Upper lobe of left lung (tissue), 4 donors: ENCODE results near the gene FAM216B.

Source experiments
- EP300 ChIP-seq, 4 donors: sonication (generic); formaldehyde crosslinking; IDR thresholded peaks; one replicate each; pipeline ENCODE4 v1.5.1; 2017; ENCODE audit warnings: antibody characterized with exemption in 4 of 4, control low read depth in 2 of 4
- POLR2A ChIP-seq, 4 donors: fragments of 450-650 bp; IDR thresholded peaks; one replicate each; pipeline ENCODE4 v1.5.1; 2016 to 2017; ENCODE audit warnings: antibody characterized with exemption in 4 of 4, mild to moderate bottlenecking in 2 of 4
- TF ChIP-seq, protein P1 (sequence below), 6 experiments: fragments of 450-650 bp in 4 of 6; fragments of 200-600 bp in 2 of 6; sonication (generic) in 2 of 6; IDR thresholded peaks; one replicate each; pipeline ENCODE4 v1.5.1; 2016 to 2019; ENCODE audit warnings: antibody characterized with exemption in 6 of 6

DNA sequence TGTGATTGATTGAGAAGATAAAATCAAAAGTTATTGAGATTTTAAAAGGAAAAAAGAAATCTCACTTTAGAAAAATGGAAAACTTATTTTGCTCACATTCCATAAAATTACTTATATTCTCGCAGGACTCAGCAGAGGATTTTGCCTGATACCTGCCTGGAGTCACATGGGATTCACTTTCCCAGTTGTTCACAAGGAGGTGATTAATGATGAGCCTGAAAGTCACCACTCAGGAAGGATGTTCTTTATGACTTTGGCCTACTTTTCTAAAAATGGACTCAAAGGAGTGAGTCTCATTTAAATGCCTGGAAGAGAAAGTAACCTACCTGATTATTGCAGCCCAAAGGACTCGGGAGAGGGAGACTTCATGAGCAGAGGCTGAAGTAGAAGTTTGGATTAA lies 34.5 kb upstream of the FAM216B start:
- TF ChIP-seq, protein P1, sequence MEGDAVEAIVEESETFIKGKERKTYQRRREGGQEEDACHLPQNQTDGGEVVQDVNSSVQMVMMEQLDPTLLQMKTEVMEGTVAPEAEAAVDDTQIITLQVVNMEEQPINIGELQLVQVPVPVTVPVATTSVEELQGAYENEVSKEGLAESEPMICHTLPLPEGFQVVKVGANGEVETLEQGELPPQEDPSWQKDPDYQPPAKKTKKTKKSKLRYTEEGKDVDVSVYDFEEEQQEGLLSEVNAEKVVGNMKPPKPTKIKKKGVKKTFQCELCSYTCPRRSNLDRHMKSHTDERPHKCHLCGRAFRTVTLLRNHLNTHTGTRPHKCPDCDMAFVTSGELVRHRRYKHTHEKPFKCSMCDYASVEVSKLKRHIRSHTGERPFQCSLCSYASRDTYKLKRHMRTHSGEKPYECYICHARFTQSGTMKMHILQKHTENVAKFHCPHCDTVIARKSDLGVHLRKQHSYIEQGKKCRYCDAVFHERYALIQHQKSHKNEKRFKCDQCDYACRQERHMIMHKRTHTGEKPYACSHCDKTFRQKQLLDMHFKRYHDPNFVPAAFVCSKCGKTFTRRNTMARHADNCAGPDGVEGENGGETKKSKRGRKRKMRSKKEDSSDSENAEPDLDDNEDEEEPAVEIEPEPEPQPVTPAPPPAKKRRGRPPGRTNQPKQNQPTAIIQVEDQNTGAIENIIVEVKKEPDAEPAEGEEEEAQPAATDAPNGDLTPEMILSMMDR (IDR thresholded peaks at IDR 0.05), result no peak
- TF ChIP-seq POLR2A (IDR thresholded peaks at IDR 0.05) (no peak), EP300 (IDR thresholded peaks at IDR 0.05) (no peak)
